Common myeloid progenitor, CD34-positive (primary cell): Measurements from ENCODE around the gene SDK2.

Source experiments
- CTCF ChIA-PET: fragments of 350-600 bp; sonication (Branson Sonifier 250); formaldehyde crosslinking; loops from one replicate; lab custom pipeline; 2021; ENCODE audit warnings: antibody characterized with exemption; lab: Charles Lee
- POLR2A ChIA-PET: fragments of 350-600 bp; sonication (Branson Sonifier 250); formaldehyde crosslinking; loops from one replicate; lab custom pipeline; 2021; ENCODE audit warnings: antibody characterized with exemption; lab: Charles Lee
- DNase-seq, 3 donors: peaks; one replicate each; pipeline versions ENCODE4 v3.0.0 to v3.0.0-alpha.2; 2013
- H3K27ac ChIP-seq, 2 experiments: 1 replicate in 1 of 2; 2 replicates in 1 of 2; pipeline ENCODE4 v1.7.0; 2013; ENCODE audit warnings: inconsistent platforms in 2 of 2, low read length in 2 of 2, mild to moderate bottlenecking in 2 of 2, low read depth in 1 of 2, moderate library complexity in 1 of 2; ENCODE audit not compliant: severe bottlenecking in 2 of 2, insufficient read depth in 1 of 2, poor library complexity in 1 of 2
- H3K27me3 ChIP-seq, 5 experiments: replicated peaks in 2 of 5; 1 replicate in 3 of 5; 2 replicates in 2 of 5; pipeline versions ENCODE4 v1.6.1 to v1.7.0; 2013; ENCODE audit warnings: low read length in 4 of 5, mild to moderate bottlenecking in 2 of 5, moderate library complexity in 2 of 5, inconsistent platforms in 1 of 5; ENCODE audit not compliant: insufficient read depth in 5 of 5, control insufficient read depth in 4 of 5
- H3K36me3 ChIP-seq, 4 experiments: 1 replicate in 2 of 4; 2 replicates in 2 of 4; pipeline versions ENCODE4 v1.6.1 to v1.7.0; 2013; ENCODE audit warnings: low read length in 3 of 4, control low read depth in 1 of 4, mild to moderate bottlenecking in 1 of 4; ENCODE audit not compliant: control insufficient read depth in 4 of 4, insufficient read depth in 4 of 4
- H3K4me1 ChIP-seq, 4 experiments: 1 replicate in 3 of 4; 2 replicates in 1 of 4; pipeline versions ENCODE4 v1.6.1 to v1.7.1; 2013; ENCODE audit warnings: low read length in 3 of 4, mild to moderate bottlenecking in 3 of 4, control low read depth in 1 of 4, inconsistent platforms in 1 of 4, moderate library complexity in 1 of 4; ENCODE audit not compliant: control insufficient read depth in 4 of 4, insufficient read depth in 4 of 4; ENCODE audit errors: control extremely low read depth in 1 of 4
- H3K4me3 ChIP-seq, 7 experiments: 1 replicate in 4 of 7; 2 replicates in 3 of 7; pipeline versions ENCODE4 v1.5.1 to v1.7.0; 2013; ENCODE audit warnings: mild to moderate bottlenecking in 7 of 7, low read length in 6 of 7, moderate library complexity in 6 of 7, inconsistent platforms in 2 of 7, low read depth in 2 of 7, control low read depth in 1 of 7; ENCODE audit not compliant: insufficient read depth in 4 of 7, control insufficient read depth in 1 of 7; ENCODE audit errors: extremely low read depth in 1 of 7
- H3K9me3 ChIP-seq, 5 experiments: 1 replicate in 4 of 5; 2 replicates in 1 of 5; pipeline versions ENCODE4 v1.6.1 to v1.7.1; 2013; ENCODE audit warnings: low read length in 4 of 5, mild to moderate bottlenecking in 2 of 5, inconsistent platforms in 1 of 5, low read depth in 1 of 5, moderate library complexity in 1 of 5; ENCODE audit not compliant: control insufficient read depth in 4 of 5, insufficient read depth in 2 of 5; ENCODE audit errors: control extremely low read depth in 1 of 5
- WGBS: methylation state at CpG from one replicate; pipeline ENCODE4 v1.1.5; 2013; ENCODE audit not compliant: insufficient coverage; 5-methylcytosine and 5-hydroxymethylcytosine counted together

Gene SDK2

DNA sequence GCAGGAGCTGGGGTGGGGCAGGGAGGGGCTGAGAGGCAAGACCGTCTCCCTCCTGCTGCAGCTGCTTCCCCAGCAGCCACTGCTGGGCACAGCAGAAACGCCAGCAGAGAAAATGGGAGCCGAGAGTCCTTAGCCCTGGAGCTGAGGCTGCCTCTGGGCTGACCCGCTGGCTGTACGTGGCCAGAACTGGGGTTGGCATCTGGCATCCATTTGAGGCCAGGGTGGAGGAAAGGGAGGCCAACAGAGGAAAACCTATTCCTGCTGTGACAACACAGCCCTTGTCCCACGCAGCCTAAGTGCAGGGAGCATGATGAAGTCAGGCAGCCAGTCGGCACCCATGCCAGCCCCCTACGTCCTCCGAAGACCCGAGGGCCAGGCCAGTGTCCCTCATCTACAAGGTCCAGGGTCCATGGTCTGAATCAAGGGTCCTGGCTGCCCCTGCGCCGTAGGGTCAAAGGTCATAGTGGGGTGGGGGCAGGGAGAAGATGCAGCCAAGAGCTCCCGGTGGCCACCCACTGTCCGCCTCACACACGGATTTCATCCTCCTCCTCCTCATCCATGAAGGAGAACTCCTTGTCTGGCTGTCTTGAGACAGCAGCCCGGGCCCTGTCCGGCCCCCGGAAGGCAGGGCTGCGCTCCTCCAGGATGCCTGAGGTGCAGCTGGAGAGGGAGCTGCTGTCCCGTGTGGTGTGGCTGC lies 359.2 kb downstream of the SDK2 start:
- Histone ChIP-seq H3K9me3 (no peaks in the 10 kb centered on the region), H3K4me1 (peaks cover 0 to 8% (median under 1%) of the 10 kb centered on the region in 4 experiments), H3K27ac (no peak overlapping the region), H3K4me3 (no peak overlapping the region), H3K36me3 (peaks cover 0 to 5% (median 0%) of the 10 kb centered on the region in 4 experiments), H3K27me3 (peaks cover 0 to 2% (median 0%) of the 10 kb centered on the region in 5 experiments)
- ChIA-PET CTCF (interaction anchor here (3.6 kb wide), 1 partner anchor 86 kb away, joined by 11 read pairs; no protein-coding TSS in a partner anchor), POLR2A (no interaction called here)
- WGBS, result 98% methylated on average over 8 of the region's 20 CpGs
- DNase-seq, result no peak
